C1 segment of cervical spinal cord (tissue), 14 donors: ENCODE data around the gene TBC1D7.
A peak's percentile ranks its signal among the peaks of the same experiment; 100 is the strongest.

Source experiments
- DNase-seq, 14 donors: peaks; one replicate each; lab custom pipeline; 2025; lab: John Stamatoyannopoulos, UW

The TBC1D7 gene

GRCh38 chr6:13328076-13328874, at the start of gene TBC1D7:
TBC1D7 (minus strand) TSS chr6:13328537; CDS start chr6:13326898, 1,639 bp downstream.
- peak; percentile 35 to 94 (median 88) for DNase-seq

DNA sequence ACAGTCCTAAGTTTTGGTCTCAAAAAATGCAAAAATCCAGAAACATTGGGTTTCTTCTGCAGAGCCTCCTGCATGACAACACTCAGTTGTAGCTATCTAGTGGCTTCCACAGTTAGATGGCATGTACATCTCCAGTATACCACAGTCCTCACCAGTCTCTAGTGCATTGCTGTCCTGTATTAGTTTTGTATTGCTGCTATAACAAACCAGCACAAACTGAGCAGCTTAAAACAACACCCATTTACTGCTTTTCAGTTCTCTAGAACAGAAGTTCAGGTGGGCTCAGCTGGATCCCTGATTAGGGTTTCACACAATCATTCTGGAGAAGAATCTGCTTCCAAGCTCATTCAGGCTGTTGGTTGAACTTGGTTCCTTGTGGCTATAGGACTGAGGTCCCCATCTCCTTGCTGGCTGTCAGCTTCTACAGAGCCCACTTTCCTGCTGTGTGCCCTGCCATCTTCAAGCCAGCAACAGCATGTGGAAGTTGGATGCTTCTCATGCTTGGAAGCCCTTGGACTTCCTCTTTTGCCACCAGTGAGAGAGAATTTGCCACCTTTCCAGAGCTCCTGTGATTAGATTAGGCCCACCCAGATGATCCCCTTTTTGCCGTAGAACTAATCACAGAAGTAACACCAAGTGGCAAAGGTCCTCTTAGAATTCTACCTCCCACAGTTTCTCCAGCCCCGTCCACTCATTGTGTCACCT, 48.9 kb upstream of the TBC1D7 start:
- DNase-seq = no peak

DNA sequence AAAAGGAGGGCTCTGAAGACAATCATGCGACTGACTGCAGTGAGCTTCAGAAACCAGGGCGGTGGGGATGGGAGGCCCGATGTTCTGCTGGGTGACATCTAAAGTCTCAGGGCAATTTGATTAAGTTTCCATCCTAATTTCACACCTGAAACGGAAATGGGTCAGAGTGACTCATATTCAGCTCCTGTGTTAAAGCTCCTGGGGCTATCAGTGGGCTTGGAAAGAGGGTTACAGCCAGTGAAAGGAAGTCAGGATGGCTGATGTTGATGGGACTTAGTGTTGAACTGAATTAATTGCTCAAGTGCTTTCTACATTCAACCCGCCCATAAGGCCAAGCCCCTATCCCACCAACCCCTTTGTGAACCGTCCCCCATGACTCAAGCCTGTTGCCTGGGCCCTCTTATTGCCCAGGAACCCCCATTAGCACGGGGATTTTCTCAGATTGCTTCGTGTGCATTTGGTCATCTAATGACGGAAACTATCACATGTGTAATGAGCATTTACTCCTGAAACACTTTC, 47.1 kb upstream of the TBC1D7 start:
- no peak for DNase-seq

GRCh38 chr6:13373919-13374318, 45.6 kb upstream of the TBC1D7 start:
- DNase-seq = no peak

GRCh38 chr6:13373488-13373886, 45.1 kb upstream of the TBC1D7 start:
- no peak for DNase-seq

- no peak for DNase-seq
These were observed 44.6 kb upstream of the TBC1D7 start for GRCh38 chr6:13372688-13373487.

DNA sequence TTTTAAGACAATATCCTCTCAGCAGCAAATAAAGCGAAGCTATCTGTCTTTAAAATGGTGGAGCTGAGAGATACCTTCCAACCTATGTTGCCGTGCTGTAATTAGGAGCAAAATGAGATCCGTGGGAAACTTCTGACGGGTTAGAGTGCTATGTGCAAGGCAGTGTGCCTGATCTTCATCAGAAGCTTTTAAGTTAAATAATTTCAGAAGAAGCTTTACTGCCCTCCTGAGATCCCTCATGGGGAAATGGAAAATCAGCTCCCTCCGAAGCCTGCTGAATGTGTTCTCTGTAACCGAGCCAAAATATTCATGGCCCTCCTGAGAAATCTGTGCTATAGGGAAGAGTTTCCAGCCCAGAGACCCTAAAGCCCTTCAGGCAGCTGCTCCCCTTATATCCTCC, 43.7 kb upstream of the TBC1D7 start:
- DNase-seq = no peak

GRCh38 chr6:13371421-13372072, 43.2 kb upstream of the TBC1D7 start:
- peak in 3 of 14 donors; percentile 16 to 38 (median 26) for DNase-seq

DNA sequence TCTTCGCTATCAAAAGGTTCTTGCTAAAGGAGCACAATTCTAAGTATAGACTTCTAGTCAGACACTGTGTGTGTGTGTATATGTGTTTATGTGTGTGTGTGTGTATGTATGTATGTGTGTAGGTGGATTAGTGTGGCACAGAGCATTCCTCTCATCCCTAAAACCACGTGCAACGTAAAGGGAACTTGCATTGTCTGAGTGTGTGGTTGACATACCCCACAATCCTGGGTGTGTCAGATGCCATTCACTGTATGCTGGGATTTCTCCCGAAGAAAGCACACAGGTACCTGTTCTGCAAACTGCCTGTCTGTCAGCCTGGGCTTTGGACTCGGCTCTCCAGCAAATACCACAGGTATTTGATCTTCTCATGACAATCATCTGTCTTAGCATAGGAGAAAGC, 42.3 kb upstream of the TBC1D7 start:
- DNase-seq = no peak

GRCh38 chr6:13369591-13369990, 41.3 kb upstream of the TBC1D7 start:
- no peak for DNase-seq

DNA sequence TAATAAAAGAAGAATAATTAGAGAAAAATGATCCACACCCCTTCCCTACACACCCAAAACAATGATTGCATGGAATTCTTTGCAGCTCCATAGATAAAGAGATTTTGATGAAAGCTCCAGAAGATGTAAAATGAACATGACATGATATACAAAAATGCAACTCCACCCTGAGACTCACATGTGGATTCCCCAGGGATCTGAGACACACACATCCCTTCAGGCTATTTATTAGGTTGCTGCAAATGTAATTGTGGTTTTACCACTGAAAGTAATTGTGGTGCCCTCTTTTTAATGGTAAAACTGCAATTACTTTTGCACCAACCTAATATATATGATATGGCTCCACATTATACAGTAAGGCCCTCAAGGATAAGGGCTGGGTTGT, 40.4 kb upstream of the TBC1D7 start:
- DNase-seq = no peak

DNA sequence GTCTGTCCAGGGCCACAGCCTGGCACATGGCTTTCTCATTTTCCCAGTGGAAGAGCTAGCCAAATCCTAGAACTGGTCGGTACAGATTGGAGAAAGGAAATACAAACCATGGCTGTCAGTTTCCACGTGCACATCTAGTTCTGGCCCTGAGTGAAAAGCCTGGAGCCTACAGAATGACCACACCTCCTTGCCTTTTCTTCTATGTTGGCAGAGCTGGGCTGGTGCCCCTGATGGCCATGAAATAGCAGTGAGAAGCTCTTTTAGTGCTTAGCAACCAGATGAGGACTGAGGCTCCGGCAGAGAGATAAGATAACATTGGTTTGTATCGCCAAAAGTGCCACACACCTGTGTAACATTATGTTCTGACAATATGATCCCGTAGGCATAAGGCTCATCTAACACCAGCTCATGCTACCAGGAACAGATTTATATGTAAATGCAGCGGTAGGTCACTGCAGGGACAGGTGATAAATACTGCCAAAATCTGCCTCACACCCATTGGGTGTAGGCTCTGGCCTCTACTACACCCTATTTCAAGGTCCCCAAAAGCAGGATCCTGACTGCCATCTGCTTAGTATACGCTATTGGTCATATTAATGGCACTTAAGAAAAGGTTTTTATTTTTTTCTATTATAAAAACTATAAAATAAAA, 39.9 kb upstream of the TBC1D7 start:
- peak in 1 of 14 donors; percentile 30 for DNase-seq

- DNase-seq = peak in 1 of 14 donors; percentile 28
These were observed 39.1 kb upstream of the TBC1D7 start for GRCh38 chr6:13367396-13367795.

DNA sequence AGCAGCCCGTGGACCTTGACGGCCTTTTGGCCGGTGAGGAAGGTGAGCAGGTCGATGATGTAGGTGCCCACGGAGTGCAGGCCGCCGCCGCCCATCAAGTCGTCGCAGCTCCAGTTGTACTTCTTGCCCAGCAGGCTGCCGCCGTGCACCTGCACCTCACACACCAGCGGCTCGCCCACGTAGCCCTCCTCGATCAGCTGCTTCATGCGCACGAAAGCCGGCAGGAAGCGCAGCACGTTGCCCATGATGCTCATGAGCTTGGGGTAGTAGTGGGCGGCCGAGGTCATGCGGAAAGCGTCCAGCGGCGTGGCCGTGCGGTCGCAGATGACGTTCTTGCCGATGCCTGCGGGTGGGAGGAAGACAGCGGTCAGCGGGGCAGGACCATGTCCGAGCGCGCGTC, 37.0 kb upstream of the TBC1D7 start:
- no peak for DNase-seq

DNA sequence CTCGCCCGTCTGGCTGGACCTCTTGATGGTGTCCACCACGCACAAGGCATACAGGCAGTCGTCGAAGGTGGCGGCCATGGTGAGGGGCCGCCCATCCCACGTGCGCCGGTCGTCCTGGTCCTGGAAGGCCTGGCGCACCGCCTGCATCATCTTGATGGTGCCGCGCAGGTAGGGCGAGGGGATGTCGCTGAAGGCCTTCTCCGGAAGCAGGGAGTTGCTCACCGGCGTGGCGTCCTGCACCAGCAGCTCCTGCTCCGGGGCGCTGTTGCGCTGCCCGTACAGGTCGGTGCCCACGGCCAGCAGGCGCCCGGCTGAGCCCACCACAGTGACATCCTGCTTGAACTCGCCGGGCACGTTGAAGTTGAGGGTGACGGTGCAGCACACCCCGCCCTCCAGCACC, 36.5 kb upstream of the TBC1D7 start:
- DNase-seq = no peak

DNA sequence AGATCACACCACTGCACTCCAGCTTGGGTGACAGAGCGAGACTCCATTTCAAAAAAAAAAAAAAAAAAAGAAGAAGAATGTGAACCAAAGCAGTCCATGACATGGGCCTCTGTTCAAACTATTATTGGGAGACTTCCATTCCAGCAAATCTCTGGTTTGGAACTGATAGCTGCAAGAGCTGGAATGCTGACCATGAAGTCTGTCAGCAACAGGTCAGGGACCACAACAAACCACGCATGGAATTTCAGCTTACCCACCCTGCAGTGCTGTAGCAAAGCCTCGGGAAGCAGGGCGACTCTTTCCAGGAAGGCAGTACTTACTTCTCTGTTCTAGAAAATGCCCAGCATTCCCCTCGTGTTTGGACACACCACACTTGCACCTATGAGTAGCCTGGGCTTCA, 34.1 kb upstream of the TBC1D7 start:
- no peak for DNase-seq

- DNase-seq = peak in 1 of 14 donors; percentile 38
These were observed 32.6 kb upstream of the TBC1D7 start for GRCh38 chr6:13360671-13361540.

GRCh38 chr6:13359287-13359686, 30.9 kb upstream of the TBC1D7 start:
- no peak for DNase-seq

DNA sequence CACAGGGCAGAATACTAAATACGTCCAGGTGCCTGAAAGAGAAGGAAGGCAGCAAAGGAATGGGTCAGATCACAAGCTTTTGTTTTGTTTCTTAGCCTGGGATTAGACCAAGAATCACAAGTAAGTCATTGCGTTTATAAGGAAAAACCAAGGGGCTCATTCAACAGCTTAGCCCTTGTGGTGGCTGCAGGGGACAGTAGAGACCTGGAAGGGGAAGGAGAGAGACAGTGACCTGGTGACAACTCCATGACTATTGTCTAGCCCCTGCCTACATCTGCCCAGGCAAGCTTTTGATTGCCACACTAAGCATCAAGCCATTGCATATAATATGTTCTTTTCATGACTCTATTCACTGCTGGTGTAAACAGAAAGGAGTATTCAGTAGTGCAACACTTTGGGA, 30.2 kb upstream of the TBC1D7 start:
- DNase-seq = no peak

DNA sequence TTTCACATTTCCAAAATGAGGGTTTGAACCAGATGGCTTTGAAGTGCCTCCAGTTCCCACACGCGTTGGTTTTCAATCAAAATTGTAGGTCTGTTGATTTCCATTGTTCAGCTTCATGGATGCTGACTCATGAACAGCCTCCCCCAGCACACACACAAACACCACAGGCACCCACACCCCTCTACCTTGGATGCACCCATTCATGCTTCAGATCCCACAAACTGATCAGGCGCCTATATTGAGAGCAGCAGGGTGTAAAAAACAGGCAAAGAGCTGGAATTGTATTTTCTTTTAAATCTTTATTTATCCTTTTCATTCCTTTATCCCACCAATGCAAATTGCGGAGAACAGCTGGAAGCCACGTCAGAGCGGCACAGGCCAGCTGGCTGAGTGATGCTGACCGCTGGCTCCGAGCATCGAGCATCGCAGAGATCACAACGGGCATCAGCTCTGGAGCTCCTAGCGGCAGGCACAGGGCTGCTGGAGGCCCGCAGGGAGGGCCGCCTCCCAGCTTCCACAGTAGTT, 29.3 kb upstream of the TBC1D7 start:
- DNase-seq = peak in 6 of 14 donors; percentile 20 to 61 (median 26)
